Retinal pigment epithelial cell (primary cell): ENCODE measurements around the gene STS.

Source experiments
- DNase-seq: peaks from one replicate; pipeline ENCODE4 v3.0.0-alpha.2; 2010; ENCODE audit warnings: low read depth
- H3K4me3 ChIP-seq: 2 replicates; pipeline ENCODE4 v1.5.1; 2011; ENCODE audit warnings: mild to moderate bottlenecking, low read length, control low read depth, moderate library complexity
- CTCF ChIP-seq: conservative IDR thresholded peaks from 2 replicates; pipeline ENCODE4 v1.5.1; 2011; ENCODE audit warnings: low read depth, low read length, control low read depth, inconsistent platforms

Gene STS

DNA sequence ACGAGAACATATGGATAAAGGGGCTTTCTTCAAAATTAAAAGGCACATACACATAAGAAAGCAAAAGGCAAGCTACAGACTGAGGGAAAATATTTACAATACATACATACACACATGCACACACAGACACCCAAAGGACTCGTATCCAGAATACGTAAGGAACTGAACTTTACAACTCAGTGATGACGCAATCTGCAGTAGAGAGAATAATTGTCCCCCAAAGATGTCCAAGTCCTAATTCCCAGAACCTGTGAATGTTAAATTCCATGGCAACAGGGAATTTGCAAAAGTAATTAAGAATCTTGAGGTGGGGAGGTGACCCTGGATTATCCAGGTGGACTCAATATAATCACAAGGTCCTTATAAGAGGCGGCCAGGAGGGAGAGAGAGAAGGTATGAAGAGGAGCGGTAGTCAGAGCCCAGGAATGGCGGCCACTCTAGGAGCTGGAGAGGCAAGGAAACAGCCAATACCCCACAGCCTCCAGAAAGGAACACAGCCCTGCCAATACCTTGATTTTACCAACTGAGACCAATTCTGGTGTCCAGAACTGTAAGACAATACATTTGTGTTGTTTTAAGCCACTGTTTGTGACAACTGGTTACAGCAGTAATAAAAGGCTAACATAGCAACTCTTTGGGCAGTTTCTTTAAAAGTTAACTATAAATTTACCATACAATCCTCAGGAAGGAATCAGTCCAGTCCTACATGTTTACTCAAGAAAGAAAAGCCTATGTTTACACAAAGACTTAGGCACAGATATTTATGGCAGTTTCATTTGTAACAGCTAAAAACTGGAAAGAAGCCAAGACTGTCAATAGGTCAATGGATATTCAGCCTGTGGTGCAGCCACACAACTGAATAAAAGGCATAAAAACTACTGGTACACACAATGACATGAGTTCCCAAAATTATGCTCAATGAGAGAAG lies 27.3 kb upstream of the STS start:
- peak; percentile 22 for DNase-seq
- no peak overlapping the region for H3K4me3 ChIP-seq
- TF ChIP-seq CTCF: no peak

DNA sequence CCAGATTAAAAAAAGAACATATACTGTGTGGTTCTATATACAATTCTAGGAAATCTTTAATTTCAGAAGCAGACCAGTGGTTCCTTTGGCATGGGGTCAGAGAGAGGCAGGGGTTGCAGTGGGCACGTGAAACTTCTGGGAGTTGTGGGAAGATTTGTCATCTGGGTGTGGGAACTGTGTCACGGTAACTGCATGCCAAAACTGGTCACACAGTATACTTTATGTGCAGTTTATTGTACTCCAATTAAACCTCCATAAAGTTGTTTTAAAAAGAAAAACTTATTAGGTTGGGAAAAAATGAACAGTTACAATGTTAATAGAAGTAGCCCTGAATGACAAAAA lies 26.7 kb upstream of the STS start:
- TF ChIP-seq CTCF: no peak
- no peak for DNase-seq
- no peak overlapping the region for H3K4me3 ChIP-seq

DNA sequence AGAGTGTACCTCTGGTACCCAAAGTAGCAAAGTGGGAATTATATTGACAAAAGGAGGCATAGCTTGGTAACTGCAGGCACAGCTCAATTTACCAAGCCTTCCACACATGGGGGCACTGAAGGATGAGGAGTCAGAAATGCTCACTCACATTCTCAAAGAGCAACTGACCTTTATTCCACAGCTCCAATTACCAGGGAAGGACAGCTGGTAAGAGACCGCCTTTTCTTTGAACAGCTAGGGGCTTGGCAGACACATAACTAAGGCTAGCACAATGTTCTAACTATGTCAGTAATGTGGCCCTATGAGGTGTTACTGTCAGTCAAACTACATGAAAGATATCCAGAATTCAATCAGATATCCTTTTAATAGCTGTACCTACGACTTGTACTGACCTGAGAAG lies 20.5 kb upstream of the STS start:
- TF ChIP-seq CTCF: no peak
- H3K4me3 ChIP-seq: no peak overlapping the region
- no peak for DNase-seq

DNA sequence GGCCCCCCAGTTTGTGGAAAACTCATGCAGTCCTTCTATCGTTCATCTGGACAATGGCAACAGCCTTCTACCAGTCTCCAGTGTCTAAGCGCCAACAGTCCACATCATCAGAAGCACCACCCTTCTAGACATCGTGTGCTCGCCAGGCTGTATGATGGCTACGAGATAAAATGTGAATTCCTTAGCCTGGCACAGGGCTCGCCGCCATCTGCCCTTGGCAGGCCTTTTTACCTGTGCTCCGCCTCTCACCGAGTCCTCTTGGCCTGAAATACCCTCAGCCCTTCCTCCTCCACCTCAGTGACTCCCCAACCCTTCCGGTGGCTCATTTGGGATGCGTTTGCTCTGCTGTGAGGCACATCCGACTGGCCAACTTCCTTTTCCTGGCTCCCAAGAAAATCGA lies 15.9 kb upstream of the STS start:
- no peak for DNase-seq
- no peak for TF ChIP-seq CTCF
- no peak overlapping the region for H3K4me3 ChIP-seq

DNA sequence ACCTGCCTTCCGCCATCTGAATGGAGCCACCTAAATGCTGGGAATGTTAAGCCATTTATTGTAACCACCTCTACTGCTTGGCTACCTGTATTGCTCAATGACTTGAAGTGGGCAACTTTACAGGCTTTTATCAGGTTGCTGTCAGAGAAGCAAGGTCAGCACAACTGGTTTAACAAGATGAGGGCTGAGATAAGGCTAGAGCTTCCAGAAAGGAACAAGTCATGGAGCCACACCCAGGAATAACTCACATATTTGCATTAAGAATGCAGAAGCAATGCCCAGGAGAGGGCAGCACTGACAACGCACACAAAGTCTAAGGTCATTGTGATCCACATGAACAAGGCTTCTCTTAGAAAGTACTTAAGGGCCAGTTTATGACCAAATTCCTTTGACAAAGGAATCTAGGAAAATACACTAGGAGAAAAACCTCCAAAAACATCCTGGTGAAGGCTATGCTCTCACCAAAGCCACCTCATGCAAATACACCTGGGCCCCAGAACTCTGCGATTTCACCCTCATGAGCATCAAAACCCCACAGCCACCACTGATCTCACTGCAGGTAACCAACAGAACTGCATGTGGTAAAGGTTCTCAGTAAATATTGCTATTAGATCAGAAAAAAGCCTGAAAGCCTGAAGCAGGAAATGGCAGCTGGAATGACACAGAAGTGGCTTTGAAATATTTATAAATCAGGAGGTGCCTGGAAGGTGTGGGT lies 15.0 kb upstream of the STS start:
- TF ChIP-seq CTCF: peak; percentile 82
- H3K4me3 ChIP-seq: no peak overlapping the region
- DNase-seq: peak; percentile 77

DNA sequence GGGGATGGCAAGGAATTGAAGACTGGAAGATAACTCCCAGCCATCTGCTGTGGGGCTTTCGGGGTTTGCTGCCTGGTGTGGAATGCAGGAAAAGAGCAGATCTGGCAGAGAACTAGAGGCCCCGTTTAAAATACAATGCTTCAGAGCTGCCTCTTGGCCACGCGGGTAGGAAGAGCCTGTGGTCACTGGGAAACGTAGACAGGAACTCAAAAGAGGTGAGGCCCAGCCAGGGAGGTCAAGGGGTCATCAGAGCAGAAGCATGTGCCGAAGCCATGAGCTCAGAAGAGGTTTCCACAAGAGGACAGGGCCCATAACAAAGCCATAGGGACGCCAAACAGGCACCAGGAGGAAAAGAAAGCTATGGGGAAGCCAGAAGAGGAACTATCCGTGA lies 14.5 kb upstream of the STS start:
- TF ChIP-seq CTCF: no peak

DNA sequence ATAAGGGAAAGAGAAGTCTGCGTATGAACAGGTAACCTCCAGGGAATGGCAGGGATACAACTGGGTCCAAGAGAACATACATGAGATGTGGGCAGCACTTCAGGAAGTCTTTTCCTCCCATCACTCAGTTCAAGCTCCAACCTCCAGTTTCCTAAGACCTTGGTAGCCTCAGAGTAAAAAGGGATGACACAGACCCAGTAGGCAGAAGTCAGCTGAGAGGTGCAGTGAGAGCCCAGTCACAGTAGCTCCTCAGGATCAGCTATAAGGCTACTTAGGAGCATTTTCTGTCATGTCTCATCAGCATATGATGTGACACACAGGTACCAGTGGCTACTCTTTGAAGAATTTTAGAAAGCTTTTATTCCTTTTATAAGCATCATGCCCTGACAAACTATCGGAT lies 12.5 kb upstream of the STS start:
- H3K4me3 ChIP-seq: no peak overlapping the region
- DNase-seq: no peak
- no peak for TF ChIP-seq CTCF

More for the DNA sequence above, 14.5 kb upstream of the STS start:
- no peak for DNase-seq
- H3K4me3 ChIP-seq: no peak overlapping the region
